ENCODE results near the gene ERBB4. TPM values are rescaled to one million over a fixed set of nuclear protein-coding genes. Genes with fewer than 3 reads are reported as not detected.
"Not testable (repeated sequence)": the region's sequence is repeated elsewhere in the genome, so short reads cannot be mapped to it uniquely, and the experiment has no call there.

ERBB4 gene
- total and polyA plus RNA-seq, 5 donors = 4.3 to 38.8 (median 33.4) TPM

DNA sequence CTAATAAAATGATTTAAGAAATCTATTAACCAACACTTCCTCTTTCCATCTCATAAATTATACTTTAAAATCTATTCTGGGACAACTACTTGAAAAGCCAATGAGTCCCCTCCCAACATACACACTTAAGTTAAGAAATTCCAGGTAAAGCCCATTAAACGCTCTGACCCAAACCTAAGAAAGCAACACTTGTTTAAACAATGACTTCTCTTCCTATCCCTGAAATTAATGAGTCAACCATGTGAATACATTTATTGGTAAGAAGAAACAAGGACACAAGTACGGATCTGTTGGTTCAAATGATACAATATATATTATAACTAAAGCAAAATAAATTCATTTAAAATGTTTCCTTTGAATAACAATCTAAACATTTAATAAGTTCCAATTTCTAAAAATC is 279.4 kb downstream of the ERBB4 start:
- no peak overlapping the region for H3K4me3 ChIP-seq (ENCODE audit: low read length)
- ATAC-seq (no peak), DNase-seq (no peak)
- no peaks in the 10 kb centered on the region for H3K27me3 ChIP-seq (ENCODE audit: control insufficient read depth, insufficient read depth)
- 86% methylated on average over 2 of the region's 2 CpGs for WGBS
- H3K27ac ChIP-seq (ENCODE audit: low read length) = no peak overlapping the region
- no peaks in the 10 kb centered on the region for H3K9me3 ChIP-seq (ENCODE audit: control insufficient read depth, low read length)
- intact Hi-C loops (cut with DNase I) = no loop called here
- H3K4me1 ChIP-seq (ENCODE audit: control insufficient read depth, insufficient read depth, low read length) = no peaks in the 10 kb centered on the region

- Histone ChIP-seq H3K4me1 (ENCODE audit: control insufficient read depth, insufficient read depth, low read length) (no peaks in the 10 kb centered on the region), H3K27ac (ENCODE audit: low read length) (no peak overlapping the region), H3K4me3 (ENCODE audit: low read length) (no peak overlapping the region), H3K9me3 (ENCODE audit: control insufficient read depth, low read length) (no peaks in the 10 kb centered on the region), H3K27me3 (ENCODE audit: control insufficient read depth, insufficient read depth) (no peaks in the 10 kb centered on the region)
- DNase-seq (no peak), ATAC-seq (no peak)
- intact Hi-C loops (cut with DNase I) = no loop called here
- WGBS = 47% methylated on average over 5 of the region's 5 CpGs
These were observed 284.3 kb downstream of the ERBB4 start for GRCh38 chr2:212254339-212254738.

DNA sequence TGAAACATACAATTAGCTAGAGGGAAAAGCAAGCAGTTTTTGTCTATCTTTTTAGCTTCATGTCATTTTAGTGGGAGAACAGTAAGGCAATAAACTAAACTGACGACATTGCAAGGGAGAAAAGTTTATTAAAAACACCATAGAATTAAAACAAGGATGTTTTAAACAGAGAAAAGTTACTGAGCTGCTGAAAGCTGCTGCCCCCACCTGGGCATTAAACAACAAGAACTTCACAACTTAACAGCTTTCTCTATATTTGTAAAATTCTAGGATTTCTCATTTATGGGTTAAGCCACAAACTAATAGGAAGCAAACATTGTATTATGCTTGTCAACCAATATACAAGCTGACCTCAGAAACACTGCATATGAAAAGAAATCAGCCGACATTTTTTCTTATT is 289.2 kb downstream of the ERBB4 start:
- H3K27ac ChIP-seq (ENCODE audit: low read length) = no peak overlapping the region
- intact Hi-C loops (cut with DNase I) = no loop called here
- no peak for ATAC-seq
- DNase-seq = no peak
- no peak overlapping the region for H3K4me3 ChIP-seq (ENCODE audit: low read length)
- no peaks in the 10 kb centered on the region for H3K27me3 ChIP-seq (ENCODE audit: control insufficient read depth, insufficient read depth)
- WGBS = 53% methylated on average over 2 of the region's 2 CpGs
- H3K9me3 ChIP-seq (ENCODE audit: control insufficient read depth, low read length) = no peaks in the 10 kb centered on the region
- H3K4me1 ChIP-seq (ENCODE audit: control insufficient read depth, insufficient read depth, low read length) = no peaks in the 10 kb centered on the region

DNA sequence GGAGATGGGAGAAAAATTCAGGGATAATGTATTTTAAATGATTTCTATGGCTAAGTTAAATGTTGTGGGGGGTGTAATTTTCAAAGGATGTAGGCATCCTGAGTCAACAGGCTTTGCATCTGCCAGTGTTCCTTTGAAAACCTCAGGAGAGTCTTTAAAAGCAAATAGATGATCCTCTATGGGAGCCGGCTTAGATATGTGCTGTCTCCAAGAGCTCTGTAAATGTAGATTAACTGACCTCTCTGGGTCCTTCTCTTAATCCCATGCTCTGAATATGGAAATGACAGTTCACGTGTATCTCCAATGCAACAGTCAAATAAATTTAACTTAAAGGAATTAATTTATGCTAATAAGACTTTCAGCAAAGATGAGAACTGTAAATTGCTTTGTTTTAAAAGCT is 292.7 kb downstream of the ERBB4 start:
- ATAC-seq (no peak), DNase-seq (no peak)
- no peaks in the 10 kb centered on the region for H3K9me3 ChIP-seq (ENCODE audit: control insufficient read depth, low read length)
- no peak overlapping the region for H3K27ac ChIP-seq (ENCODE audit: low read length)
- 47% methylated on average over 2 of the region's 2 CpGs for WGBS
- H3K27me3 ChIP-seq (ENCODE audit: control insufficient read depth, insufficient read depth) = no peaks in the 10 kb centered on the region
- intact Hi-C loops (cut with DNase I) = no loop called here
- no peaks in the 10 kb centered on the region for H3K4me1 ChIP-seq (ENCODE audit: control insufficient read depth, insufficient read depth, low read length)
- H3K4me3 ChIP-seq (ENCODE audit: low read length) = no peak overlapping the region

DNA sequence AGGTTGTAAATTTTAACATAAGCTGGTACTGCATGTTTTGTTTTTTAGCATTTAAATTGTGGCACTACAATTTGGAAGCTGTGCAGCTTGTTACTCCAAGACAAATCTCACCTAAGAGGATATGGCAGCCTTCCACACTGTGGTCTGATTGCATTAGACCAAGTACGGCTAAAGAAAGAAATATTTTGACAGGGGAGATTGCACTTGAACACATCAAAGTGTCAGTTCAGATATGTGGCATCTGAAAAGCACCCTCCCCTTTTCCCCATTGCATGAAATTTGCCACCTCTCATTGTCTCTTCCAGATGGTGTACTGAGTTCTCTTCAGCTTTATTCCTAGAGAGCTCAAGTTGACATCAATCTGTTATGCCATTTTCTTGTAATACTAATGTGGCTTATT is 295.9 kb downstream of the ERBB4 start:
- no peak for DNase-seq
- WGBS = 17% methylated on average over 1 of the region's 1 CpG
- Histone ChIP-seq H3K27me3 (ENCODE audit: control insufficient read depth, insufficient read depth) (no peaks in the 10 kb centered on the region), H3K4me3 (ENCODE audit: low read length) (no peak overlapping the region), H3K4me1 (ENCODE audit: control insufficient read depth, insufficient read depth, low read length) (no peaks in the 10 kb centered on the region), H3K27ac (ENCODE audit: low read length) (no peak overlapping the region), H3K9me3 (ENCODE audit: control insufficient read depth, low read length) (no peaks in the 10 kb centered on the region)
- intact Hi-C loops (cut with DNase I) = no loop called here
- peak in 1 of 2 donors; percentile 74 for ATAC-seq

- H3K27ac ChIP-seq (ENCODE audit: low read length); DNase-seq; H3K27me3 ChIP-seq (ENCODE audit: control insufficient read depth, insufficient read depth); H3K4me3 ChIP-seq (ENCODE audit: low read length); intact Hi-C loops (cut with DNase I); ATAC-seq; H3K4me1 ChIP-seq (ENCODE audit: control insufficient read depth, insufficient read depth, low read length); H3K9me3 ChIP-seq (ENCODE audit: control insufficient read depth, low read length): not testable (repeated sequence)
- 89% methylated on average over 3 of the region's 3 CpGs for WGBS
These were observed 300.4 kb downstream of the ERBB4 start for GRCh38 chr2:212238152-212238551.

- no peaks in the 10 kb centered on the region for H3K27me3 ChIP-seq (ENCODE audit: control insufficient read depth, insufficient read depth)
- H3K27ac ChIP-seq (ENCODE audit: low read length) = no peak overlapping the region
- intact Hi-C loops (cut with DNase I) = no loop called here
- no peak for ATAC-seq
- 34% methylated on average over 13 of the region's 13 CpGs for WGBS
- DNase-seq = no peak
- no peaks in the 10 kb centered on the region for H3K9me3 ChIP-seq (ENCODE audit: control insufficient read depth, low read length)
- H3K4me1 ChIP-seq (ENCODE audit: control insufficient read depth, insufficient read depth, low read length) = no peaks in the 10 kb centered on the region
- no peak overlapping the region for H3K4me3 ChIP-seq (ENCODE audit: low read length)
These were observed 301.1 kb downstream of the ERBB4 start for GRCh38 chr2:212237350-212238095.

GRCh38 chr2:212228743-212229171 is 309.8 kb downstream of the ERBB4 start:
- H3K4me3 ChIP-seq (ENCODE audit: low read length) = no peak overlapping the region
- intact Hi-C loops (cut with DNase I) = no loop called here
- H3K9me3 ChIP-seq (ENCODE audit: control insufficient read depth, low read length) = no peaks in the 10 kb centered on the region
- H3K27me3 ChIP-seq (ENCODE audit: control insufficient read depth, insufficient read depth) = no peaks in the 10 kb centered on the region
- no peak for ATAC-seq
- no peaks in the 10 kb centered on the region for H3K4me1 ChIP-seq (ENCODE audit: control insufficient read depth, insufficient read depth, low read length)
- no peak overlapping the region for H3K27ac ChIP-seq (ENCODE audit: low read length)
- WGBS = 11% methylated on average over 2 of the region's 2 CpGs
- no peak for DNase-seq

DNA sequence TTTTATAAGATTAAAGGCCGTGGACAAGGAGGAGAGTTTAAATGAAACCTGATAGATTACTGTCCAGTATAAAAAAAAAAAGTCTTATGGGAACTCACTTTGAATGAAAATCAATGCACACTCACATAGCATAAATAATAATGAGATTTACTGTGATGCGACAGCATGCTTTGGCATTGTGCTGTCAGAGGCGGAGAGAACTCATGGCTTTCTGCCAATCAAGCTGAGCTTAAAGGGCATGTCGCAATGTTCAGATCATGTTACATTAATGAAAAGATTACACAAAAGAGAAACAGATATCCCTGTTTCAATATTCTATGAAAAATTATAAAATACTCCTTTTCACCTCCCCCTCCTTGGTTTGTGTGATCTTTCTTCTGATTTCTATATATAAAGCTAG is 310.8 kb downstream of the ERBB4 start:
- peak in 2 of 3 donors; percentile 13 to 20 for DNase-seq
- intact Hi-C loops (cut with DNase I) = no loop called here

DNA sequence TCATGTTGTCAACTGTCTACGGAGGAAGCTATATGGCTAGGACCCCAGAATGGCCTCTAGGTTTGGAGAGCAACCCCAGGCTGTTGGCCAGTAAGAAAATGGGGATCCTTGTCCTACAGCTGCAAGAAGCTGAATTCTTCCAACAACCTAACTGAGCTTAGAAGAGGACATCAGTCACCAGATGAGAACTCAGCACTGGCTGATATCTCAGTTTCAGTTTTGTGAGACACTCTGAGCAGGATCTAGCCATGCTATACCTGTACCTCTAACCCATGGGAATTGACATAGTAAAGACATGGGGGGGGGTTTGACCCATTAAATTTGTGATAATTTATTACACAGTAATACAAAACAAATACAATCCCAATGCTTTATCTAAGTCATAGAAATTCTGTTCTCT is 312.5 kb downstream of the ERBB4 start:
- Histone ChIP-seq H3K27me3 (ENCODE audit: control insufficient read depth, insufficient read depth) (no peaks in the 10 kb centered on the region), H3K4me3 (ENCODE audit: low read length) (no peak overlapping the region), H3K27ac (ENCODE audit: low read length) (no peak overlapping the region), H3K4me1 (ENCODE audit: control insufficient read depth, insufficient read depth, low read length) (no peaks in the 10 kb centered on the region), H3K9me3 (ENCODE audit: control insufficient read depth, low read length) (no peaks in the 10 kb centered on the region)
- DNase-seq (no peak), ATAC-seq (no peak)
- intact Hi-C loops (cut with DNase I) = no loop called here
- WGBS = 93% methylated on average over 1 of the region's 1 CpG

More for the DNA sequence above, 310.8 kb downstream of the ERBB4 start:
- H3K4me3 ChIP-seq (ENCODE audit: low read length) = no peak overlapping the region
- H3K27ac ChIP-seq (ENCODE audit: low read length) = no peak overlapping the region
- H3K9me3 ChIP-seq (ENCODE audit: control insufficient read depth, low read length) = no peaks in the 10 kb centered on the region
- H3K4me1 ChIP-seq (ENCODE audit: control insufficient read depth, insufficient read depth, low read length) = no peaks in the 10 kb centered on the region
- ATAC-seq = peak; percentile 49 to 65
- 15% methylated on average over 4 of the region's 4 CpGs for WGBS
- H3K27me3 ChIP-seq (ENCODE audit: control insufficient read depth, insufficient read depth) = no peaks in the 10 kb centered on the region

DNA sequence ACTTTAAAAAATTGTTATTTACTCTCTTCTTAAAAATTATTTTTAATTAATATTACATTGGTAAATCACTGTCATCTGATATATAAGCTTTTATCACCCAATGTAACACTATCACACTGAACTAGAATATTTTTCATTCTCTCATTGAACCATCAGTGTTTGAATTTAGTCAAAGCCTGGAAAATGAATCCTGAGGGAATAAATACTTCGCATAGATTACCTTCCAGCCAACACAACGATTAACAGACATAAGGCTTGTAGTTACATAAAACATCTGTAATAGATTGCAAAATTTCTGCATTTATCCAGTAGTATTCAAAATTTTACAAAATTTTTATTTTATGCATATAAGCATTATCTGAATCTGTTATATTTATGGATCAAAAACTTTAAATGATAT is 314.9 kb downstream of the ERBB4 start:
- no peaks in the 10 kb centered on the region for H3K9me3 ChIP-seq (ENCODE audit: control insufficient read depth, low read length)
- intact Hi-C loops (cut with DNase I) = no loop called here
- H3K27me3 ChIP-seq (ENCODE audit: control insufficient read depth, insufficient read depth) = no peaks in the 10 kb centered on the region
- H3K27ac ChIP-seq (ENCODE audit: low read length) = no peak overlapping the region
- no peaks in the 10 kb centered on the region for H3K4me1 ChIP-seq (ENCODE audit: control insufficient read depth, insufficient read depth, low read length)
- H3K4me3 ChIP-seq (ENCODE audit: low read length) = no peak overlapping the region
- DNase-seq = no peak
- WGBS = 52% methylated on average over 2 of the region's 2 CpGs
- ATAC-seq = no peak

DNA sequence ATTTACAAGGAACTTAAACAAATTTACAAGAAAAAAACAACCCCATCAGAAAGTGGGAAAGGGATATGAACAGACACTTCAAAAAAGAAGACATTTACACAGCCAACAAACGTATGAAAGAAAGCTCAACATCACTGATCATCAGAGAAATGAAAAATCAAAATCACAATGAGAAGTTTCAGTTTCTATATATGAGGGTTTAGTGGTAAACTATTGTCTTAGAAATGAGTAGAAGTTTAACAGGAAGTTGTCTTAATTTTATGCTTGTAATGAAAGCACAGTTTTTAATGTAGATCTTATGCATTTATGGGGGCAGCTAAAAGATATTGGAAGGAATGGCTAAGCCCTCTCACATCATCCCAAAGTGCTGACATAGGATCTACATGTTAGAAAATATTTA is 325.4 kb downstream of the ERBB4 start:
- Histone ChIP-seq H3K27me3 (ENCODE audit: control insufficient read depth, insufficient read depth) (no peaks in the 10 kb centered on the region), H3K4me1 (ENCODE audit: control insufficient read depth, insufficient read depth, low read length) (no peaks in the 10 kb centered on the region), H3K4me3 (ENCODE audit: low read length) (no peak overlapping the region), H3K9me3 (ENCODE audit: control insufficient read depth, low read length) (no peaks in the 10 kb centered on the region), H3K27ac (ENCODE audit: low read length) (no peak overlapping the region)
- intact Hi-C loops (cut with DNase I) = no loop called here
- WGBS = 57% methylated on average over 1 of the region's 1 CpG
- ATAC-seq = no peak
- no peak for DNase-seq

Data from right cardiac atrium (tissue), 5 donors.